Nephron (organoid): ENCODE results near the gene SESN2.
A peak's percentile ranks its signal among the peaks of the same experiment; 100 is the strongest.
"Not testable (repeated sequence)": the region's sequence is repeated elsewhere in the genome, so short reads cannot be mapped to it uniquely, and the experiment has no call there.

ENCODE experiments used
- H3K27ac Mint-ChIP-seq, 3 experiments: 2 replicates each; pipeline ENCODE4 v1.8.0; 2020; ENCODE audit warnings: mixed read lengths in 3 of 3, mild to moderate bottlenecking in 2 of 3, moderate library complexity in 1 of 3
- H3K27me3 Mint-ChIP-seq: 2 replicates; pipeline ENCODE4 v1.8.0; 2021; ENCODE audit warnings: low read depth, mild to moderate bottlenecking, moderate library complexity, mixed read lengths
- H3K36me3 Mint-ChIP-seq: 2 replicates; pipeline ENCODE4 v1.8.0; 2020; ENCODE audit warnings: low read depth, mixed read lengths
- H3K4me1 Mint-ChIP-seq: 2 replicates; pipeline ENCODE4 v1.8.0; 2020; ENCODE audit warnings: mixed read lengths
- H3K4me3 Mint-ChIP-seq, 3 experiments: 2 replicates each; pipeline ENCODE4 v1.8.0; 2020; ENCODE audit warnings: mild to moderate bottlenecking in 3 of 3, mixed read lengths in 3 of 3, moderate library complexity in 2 of 3
- H3K9me3 Mint-ChIP-seq: 2 replicates; pipeline ENCODE4 v1.8.0; 2020; ENCODE audit warnings: mixed read lengths
- CTCF ChIP-seq, 3 experiments: fragments of 200-600 bp; sonication (generic); IDR thresholded peaks; one replicate each; pipeline ENCODE4 v1.5.0; 2021; ENCODE audit warnings: antibody characterized with exemption in 3 of 3; ENCODE audit not compliant: unreplicated experiment in 3 of 3

Gene SESN2

DNA sequence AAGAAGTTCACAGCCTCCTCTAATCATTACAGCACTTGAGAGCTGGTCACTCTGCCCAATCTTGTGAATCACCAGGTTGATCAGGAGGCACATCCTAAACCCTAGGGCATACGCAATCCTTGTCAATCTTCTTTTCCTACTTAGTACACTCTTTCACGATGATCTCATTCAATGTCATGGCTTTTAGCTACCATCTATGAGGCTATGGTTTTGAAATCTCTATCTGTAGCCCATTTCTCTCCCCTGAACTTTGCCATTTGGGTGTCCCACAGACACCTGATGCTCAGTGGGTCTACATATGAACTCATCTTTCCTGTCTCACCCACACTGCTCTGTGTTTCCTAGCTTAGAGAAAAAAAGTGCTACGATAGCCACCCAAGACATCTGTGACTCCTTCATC is 67.7 kb downstream of the SESN2 start:
- no peaks in the 10 kb centered on the region for H3K9me3 Mint-ChIP-seq
- H3K36me3 Mint-ChIP-seq, result peaks cover 9% of the 10 kb centered on the region
- peaks cover 13% of the 10 kb centered on the region for H3K4me1 Mint-ChIP-seq
- peak overlapping the region in 2 of 3 experiments; percentile 14 to 68 for H3K27ac Mint-ChIP-seq
- no peaks in the 10 kb centered on the region for H3K27me3 Mint-ChIP-seq
- no peak for TF ChIP-seq CTCF (IDR thresholded peaks at IDR 0.05; ENCODE audit: unreplicated experiment in 3 of 3)
- peak overlapping the region in 1 of 3 experiments; percentile 5 for H3K4me3 Mint-ChIP-seq

GRCh38 chr1:28327431-28327830 is 68.1 kb downstream of the SESN2 start:
- peak overlapping the region; percentile 5 to 88 (median 34) for H3K4me3 Mint-ChIP-seq
- H3K27ac Mint-ChIP-seq, result peak overlapping the region in 2 of 3 experiments; percentile 14 to 68
- not testable (repeated sequence) for H3K9me3 Mint-ChIP-seq, H3K27me3 Mint-ChIP-seq
- H3K36me3 Mint-ChIP-seq, result peaks cover 12% of the 10 kb centered on the region
- H3K4me1 Mint-ChIP-seq, result peaks cover 13% of the 10 kb centered on the region

- no peak for TF ChIP-seq CTCF (IDR thresholded peaks at IDR 0.05; ENCODE audit: unreplicated experiment in 3 of 3)
- peaks cover 20% of the 10 kb centered on the region for H3K36me3 Mint-ChIP-seq
- H3K27me3 Mint-ChIP-seq, result no peaks in the 10 kb centered on the region
- peak overlapping the region; percentile 88 to 93 (median 92) for H3K4me3 Mint-ChIP-seq
- peak overlapping the region; percentile 84 to 97 (median 97) for H3K27ac Mint-ChIP-seq
- peaks cover 13% of the 10 kb centered on the region for H3K4me1 Mint-ChIP-seq
- H3K9me3 Mint-ChIP-seq, result no peaks in the 10 kb centered on the region
Measured at GRCh38 chr1:28328228-28328648, 68.9 kb downstream of the SESN2 start.

- no peaks in the 10 kb centered on the region for H3K27me3 Mint-ChIP-seq
- peaks cover 26% of the 10 kb centered on the region for H3K36me3 Mint-ChIP-seq
- no peaks in the 10 kb centered on the region for H3K9me3 Mint-ChIP-seq
- TF ChIP-seq CTCF (IDR thresholded peaks at IDR 0.05; ENCODE audit: unreplicated experiment in 3 of 3), result no peak
- H3K27ac Mint-ChIP-seq, result peak overlapping the region; percentile 84 to 97 (median 97)
- H3K4me1 Mint-ChIP-seq, result peaks cover 13% of the 10 kb centered on the region
- peak overlapping the region; percentile 88 to 93 (median 92) for H3K4me3 Mint-ChIP-seq
Measured at GRCh38 chr1:28329395-28330153, 70.3 kb downstream of the SESN2 start.
